Omental fat pad (tissue), 4 donors: ENCODE data around the gene MAPK14. TPM values are rescaled to one million over a fixed set of nuclear protein-coding genes. Genes with fewer than 3 reads are reported as not detected.

Source experiments
- ATAC-seq: fragments of 150-250 bp; one replicate; pipeline ENCODE4 v1.9.1; 2016; ENCODE audit warnings: mild to moderate bottlenecking, moderate library complexity; ENCODE audit not compliant: low FRiP score
- DNase-seq: peaks from one replicate; pipeline ENCODE4 v3.0.0-alpha.2; 2019; ENCODE audit warnings: low spot score
- CTCF ChIP-seq, 3 donors: fragments of 450-650 bp; IDR thresholded peaks; one replicate each; pipeline ENCODE4 v1.5.1; 2016 to 2017; ENCODE audit warnings: antibody characterized with exemption in 3 of 3, mild to moderate bottlenecking in 3 of 3, moderate library complexity in 2 of 3
- total RNA-seq, 4 donors: library from RNA; depleted of rRNA; stranded (reverse); fragments of >200 nt; gene quantifications; one replicate each; pipeline ENCODE4 v1.1.0, GENCODE V29; 2016

The MAPK14 gene
- total RNA-seq, 4 donors from 2014 or later: 91.9 to 133 (median 117) TPM

GRCh38 chr6:36136034-36136433, 108.4 kb downstream of the MAPK14 start:
- DNase-seq: no peak
- no peak for TF ChIP-seq CTCF (IDR thresholded peaks at IDR 0.05)

GRCh38 chr6:36136551-36136950, 108.9 kb downstream of the MAPK14 start:
- TF ChIP-seq CTCF (IDR thresholded peaks at IDR 0.05): no peak
- DNase-seq: no peak
- ATAC-seq: no peak

More at GRCh38 chr6:36136034-36136433, 108.4 kb downstream of the MAPK14 start:
- ATAC-seq: no peak

GRCh38 chr6:36138667-36139066, 111.1 kb downstream of the MAPK14 start:
- ATAC-seq: no peak
- no peak for TF ChIP-seq CTCF (IDR thresholded peaks at IDR 0.05)
- DNase-seq: no peak

GRCh38 chr6:36139431-36139830, 111.8 kb downstream of the MAPK14 start:
- no peak for TF ChIP-seq CTCF (IDR thresholded peaks at IDR 0.05)
- no peak for DNase-seq
- no peak for ATAC-seq

DNA sequence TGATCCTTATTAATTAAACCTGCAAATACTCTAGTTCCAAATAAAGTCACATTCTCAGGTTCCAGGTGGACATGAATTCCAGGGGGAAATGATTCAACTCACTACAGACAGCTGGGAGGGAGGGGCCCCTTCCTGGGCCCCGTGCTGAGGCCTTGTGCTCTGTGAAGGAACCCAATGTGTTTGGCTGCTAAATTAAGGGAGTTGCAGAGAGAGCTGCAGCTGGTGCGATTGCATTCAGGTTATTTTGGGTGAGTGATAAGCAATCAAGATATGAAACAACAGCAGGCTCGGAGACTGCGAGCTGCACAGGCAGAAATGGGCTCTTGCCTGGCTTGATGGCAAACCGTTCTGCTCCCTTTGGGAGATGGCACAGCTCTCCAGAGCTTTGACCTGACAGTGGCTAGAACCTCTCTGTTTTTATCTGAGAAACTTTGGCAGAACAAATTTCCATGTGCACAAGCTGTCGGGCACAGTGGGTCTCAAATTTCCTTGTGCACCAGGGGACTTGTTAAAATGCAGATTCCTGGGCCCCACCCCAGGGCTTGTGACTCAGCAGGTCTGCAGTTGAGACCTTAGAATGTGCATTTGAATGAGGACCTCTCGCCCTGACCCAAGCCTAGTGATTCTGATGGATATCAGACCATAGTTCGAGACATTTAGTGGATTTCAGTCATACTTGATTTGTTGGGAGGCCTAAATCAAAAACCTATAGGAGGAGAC, 112.5 kb downstream of the MAPK14 start:
- no peak for TF ChIP-seq CTCF (IDR thresholded peaks at IDR 0.05)
- ATAC-seq: no peak
- DNase-seq: no peak

- ATAC-seq: no peak
- no peak for DNase-seq
- no peak for TF ChIP-seq CTCF (IDR thresholded peaks at IDR 0.05)
Measured at GRCh38 chr6:36141091-36141490, 113.5 kb downstream of the MAPK14 start.

DNA sequence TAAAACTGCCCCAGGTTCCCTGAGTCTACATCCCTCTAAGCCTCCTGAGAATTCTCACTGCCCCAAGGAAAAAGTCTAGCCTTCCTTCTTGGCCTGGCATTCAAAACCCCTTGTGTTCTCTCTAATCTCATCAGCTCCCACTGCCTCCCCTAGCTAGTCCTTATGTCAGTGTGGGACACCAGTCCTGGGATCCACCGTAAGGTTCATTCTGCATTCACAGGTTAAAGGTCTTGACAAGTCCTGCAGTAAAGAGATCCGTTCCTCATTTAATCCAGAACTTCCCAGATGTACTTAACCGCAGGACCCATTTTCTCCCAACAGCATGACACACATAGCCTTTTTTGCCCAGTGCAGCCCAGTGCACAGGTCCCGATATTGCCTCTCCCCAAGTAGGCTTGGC, 114.4 kb downstream of the MAPK14 start:
- DNase-seq (no peak), ATAC-seq (no peak)
- no peak for TF ChIP-seq CTCF (IDR thresholded peaks at IDR 0.05)
